ENCODE results near the gene TPST2.

The TPST2 gene

DNA sequence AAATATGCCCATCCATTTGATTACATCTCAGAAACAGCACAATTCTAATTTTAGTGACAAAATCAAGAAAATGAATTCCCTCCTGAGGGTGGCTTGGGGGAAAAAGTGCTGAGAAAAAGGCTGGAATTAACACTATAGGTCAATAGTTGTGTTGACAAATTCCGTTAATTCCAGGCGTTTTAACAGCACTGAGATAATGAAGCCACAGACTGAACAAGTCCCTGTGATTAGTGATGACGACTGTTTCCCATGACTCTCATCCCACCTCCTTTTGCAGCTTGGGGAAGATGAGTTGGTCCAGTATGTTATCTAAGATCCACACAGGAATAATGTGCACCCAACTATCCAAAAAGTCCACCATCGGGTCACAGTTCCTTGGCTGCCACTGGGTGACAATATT, 93.5 kb downstream of the TPST2 start:
- DNase-seq (ENCODE audit: low read depth in 2 of 2) = no peak

DNA sequence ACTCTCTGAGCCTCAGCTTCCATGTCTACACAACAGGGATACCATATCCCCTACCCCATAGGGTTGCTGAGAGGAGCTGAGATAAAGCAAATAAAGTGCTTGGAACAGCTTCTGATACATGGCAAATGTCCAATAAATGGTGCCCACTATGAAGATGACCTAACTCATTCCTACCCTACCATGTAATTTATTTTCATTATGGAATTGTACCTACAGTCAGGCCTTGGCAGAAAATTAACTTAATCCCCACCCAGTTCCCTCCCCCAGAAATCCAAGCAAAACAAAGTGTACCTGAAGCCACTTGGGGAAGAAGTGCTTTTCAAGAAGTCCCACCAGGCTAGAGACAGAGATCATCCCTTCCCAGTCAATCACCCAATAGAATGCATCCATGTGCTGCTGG, 95.4 kb downstream of the TPST2 start:
- no peak for DNase-seq (ENCODE audit: low read depth in 2 of 2)

DNA sequence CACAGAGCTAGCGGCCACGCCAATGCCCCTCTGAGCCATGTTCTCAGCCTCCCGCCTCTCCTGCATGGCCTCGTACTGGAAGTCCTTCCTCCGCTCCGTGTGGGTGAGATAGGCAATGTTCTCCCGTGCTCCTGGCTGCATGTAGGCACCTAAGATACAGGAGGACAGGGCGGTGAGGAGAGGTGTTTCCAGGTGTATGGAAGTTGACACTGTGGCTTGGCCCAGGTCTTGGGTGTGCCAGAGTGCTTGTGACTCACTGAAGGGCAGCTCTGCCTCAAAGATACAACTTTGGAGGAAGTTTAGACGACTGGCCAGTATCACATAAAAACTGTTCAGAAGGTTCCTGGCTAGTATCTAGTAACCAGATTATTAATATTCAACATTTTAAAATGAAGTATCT, 97.7 kb downstream of the TPST2 start:
- no peak for DNase-seq (ENCODE audit: low read depth in 2 of 2)

DNA sequence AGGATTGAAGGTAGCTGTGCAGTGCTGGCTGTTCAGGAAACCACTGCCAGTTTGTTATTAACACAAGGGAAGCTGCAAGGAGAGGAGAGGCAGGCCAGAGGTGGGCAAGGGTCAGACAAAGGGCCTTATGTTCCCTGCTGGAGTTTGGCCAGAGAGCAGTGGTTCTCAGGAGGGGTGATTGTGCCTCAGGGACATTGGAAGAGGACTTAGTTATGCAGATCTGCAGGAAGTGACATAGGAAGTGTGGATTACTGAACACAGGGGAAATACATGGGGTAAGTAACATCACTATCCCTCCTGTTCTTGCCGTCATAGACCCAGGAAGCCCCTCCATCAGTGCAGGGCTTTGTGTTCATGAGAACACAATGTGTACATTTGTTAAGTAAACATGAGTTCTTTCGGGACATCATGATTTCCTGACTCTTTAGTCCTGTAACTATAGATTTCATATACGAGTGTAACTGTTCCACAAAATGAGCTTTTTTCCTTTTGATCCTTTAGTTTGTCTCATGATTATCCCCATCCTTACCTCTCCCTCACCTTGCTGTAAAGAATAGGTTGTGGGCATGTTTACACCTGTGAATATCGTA, 100.4 kb downstream of the TPST2 start:
- DNase-seq (ENCODE audit: low read depth in 2 of 2) = no peak

DNA sequence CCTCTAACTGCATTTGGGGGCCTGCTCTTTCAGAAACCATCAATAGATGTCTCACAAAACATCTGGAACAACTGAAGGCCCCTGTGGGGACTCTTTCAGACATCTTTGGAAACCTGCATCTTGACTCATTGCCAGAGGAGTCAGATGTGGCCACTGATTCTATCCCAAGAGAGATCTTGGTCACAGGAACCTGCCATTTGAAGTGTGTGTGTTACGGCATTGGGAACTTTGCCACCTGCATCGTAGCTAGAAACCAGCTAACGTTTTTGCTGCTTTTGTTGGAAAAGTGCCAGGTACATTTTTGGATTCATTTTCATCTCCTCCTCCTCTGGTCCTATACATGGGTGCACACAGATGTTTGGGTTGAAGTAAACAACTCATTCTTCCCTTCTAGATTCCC, 101.9 kb downstream of the TPST2 start:
- no peak for DNase-seq (ENCODE audit: low read depth in 2 of 2)

DNA sequence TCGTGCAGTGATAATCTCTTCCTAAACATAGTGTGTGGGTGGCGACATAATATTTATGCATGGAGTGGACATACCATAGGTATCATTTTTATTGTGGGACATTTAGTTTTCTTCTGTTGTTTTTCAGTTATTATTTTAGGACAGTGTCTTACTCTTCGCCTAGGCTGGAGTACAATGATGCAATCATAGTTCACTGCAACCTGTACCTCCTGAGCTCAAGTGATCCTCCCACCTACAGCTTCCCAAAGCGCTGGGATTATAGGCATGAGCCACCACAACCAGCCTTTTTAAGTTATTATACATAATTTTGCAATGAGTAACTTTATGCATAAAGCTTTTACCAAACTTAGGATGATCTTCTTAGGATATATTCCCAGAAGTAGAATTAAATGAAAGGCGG, 103.5 kb downstream of the TPST2 start:
- no peak for DNase-seq (ENCODE audit: low read depth in 2 of 2)

DNA sequence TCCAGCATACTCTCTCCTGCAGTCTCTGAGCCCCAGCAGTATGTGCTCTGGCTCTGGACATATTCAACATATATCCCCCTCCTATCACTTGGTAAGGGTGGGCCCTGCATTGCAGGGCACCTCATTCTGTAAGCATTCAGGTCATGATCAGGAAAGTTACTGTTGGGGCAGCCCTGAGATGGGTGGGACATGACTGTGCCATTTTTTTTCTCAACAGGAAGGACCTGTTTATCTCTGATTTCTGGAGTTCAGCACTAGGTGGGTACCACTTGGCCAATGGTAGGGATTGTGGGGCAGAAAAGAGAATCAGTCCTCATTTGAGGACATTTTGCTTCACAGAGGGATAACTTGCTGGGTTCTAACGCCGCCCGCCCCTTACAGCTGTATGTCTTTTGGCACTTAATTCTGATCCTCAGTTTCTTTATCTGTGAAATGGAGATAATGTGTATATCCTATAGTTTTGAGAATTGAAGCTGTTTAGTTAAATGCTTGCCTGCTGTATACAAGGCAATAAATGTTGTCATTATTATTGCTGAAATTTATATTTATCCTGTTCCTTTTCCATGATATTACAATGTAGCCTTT, 104.0 kb downstream of the TPST2 start:
- DNase-seq (ENCODE audit: low read depth in 2 of 2) = no peak

DNA sequence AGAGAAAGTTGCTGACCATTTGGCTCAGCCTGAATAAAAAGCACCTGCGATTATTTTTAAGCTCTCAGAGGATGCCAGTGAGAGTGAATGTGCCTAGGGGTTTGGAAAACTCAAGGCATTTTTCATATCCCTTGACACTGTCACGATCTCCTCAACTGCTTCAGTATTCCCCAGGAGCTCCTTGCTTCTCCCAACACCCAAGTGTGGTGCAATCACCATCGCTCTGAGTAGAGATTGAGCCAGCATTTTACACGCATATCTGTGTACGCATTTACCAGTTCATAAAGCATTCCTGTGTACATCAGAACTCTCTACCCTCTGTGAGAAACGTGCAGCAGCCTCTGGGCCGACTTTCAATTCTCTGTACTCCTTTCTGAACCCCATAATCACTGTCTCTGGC, 104.9 kb downstream of the TPST2 start:
- DNase-seq (ENCODE audit: low read depth in 2 of 2) = no peak

DNA sequence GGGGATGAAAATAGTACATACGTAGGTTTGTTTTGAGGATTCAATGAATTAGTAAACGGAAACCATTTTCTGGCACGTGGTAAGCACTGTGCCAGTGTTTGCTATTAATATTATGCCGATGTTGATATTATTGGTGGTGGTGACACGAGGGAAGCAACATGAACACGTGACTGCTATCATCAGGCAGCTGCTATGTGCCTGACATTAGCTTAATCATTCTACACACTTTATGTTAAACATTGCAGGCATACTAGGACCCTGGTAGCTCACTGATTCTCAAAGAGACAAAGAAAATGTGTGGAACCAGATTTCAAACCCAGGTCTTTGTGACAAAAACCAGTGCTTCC, 105.6 kb downstream of the TPST2 start:
- no peak for DNase-seq (ENCODE audit: low read depth in 2 of 2)

DNA sequence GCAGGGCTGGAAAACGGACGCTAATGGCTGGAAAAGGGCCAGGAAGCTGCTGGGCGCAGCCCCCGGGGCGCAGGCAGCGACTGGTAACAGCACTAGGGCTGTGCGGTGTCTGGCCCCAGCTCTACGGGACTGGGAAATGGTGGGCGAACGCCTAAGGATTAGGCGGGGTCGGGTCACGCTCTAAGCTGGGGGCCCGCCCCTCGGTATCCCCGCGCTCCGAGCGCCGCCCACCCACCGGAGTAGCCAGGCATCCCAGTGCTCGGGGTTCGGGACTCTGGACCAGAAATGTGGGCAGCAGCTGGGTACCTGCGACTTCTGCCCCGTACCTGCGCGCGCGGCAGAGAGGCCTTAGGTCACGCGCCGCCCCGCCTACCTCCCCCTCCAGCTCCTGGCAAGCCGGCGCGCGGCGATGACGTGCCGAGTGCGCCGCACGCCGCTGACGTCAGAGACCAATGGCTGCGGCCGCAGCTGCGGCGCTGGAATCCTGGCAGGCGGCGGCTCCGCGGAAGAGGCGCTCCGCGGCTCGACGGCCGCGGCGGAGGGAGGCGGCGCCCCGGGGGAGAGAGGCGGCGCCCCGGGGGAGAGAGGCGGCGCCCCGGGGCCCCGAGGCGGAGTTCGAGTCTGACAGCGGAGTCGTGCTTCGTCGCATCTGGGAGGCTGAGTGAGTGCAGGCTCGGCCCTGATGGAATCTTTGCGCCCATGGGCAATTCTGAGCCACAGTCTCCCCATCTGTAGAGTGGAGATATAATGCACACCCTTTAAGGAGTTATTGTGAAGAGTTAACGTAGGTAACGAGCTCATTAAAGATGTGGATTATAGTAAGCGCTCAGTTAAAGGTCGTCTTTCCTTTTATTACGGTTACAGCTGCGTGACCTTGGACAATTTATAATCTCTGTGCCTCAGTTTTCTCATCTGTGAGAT, 106.2 kb downstream of the TPST2 start, which contains the start of the genes HPS4 and SRRD:
Gene HPS4, minus strand, starts transcription at position 345 of the 921 bp plus-strand sequence. CDS start 2,021 bp downstream, outside the sequence.
Gene SRRD, plus strand, starts transcription at position 439 of the 921 bp plus-strand sequence. Its CDS starts 14 bp downstream, at position 453.
- peak; percentile 81 to 87 for DNase-seq (ENCODE audit: low read depth in 2 of 2)

DNA sequence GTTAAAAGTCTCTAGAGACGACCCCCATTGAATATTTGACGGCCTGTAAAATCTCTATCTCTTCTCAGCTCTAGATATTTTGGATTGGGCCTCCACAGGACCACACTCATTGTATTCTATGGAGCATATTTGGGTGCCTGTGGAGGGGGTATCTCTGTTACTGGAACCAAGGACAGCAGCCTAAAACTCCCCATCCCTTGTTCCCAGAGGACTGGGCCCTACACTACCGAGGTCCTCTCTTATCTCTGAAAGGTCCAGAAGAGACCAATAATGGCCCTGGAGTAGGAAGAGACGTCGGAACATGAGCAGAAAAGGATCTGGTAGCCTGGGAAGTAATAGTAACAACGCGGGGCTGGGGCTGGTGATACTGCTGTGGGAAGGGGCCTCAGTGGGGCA, 106.9 kb downstream of the TPST2 start:
- DNase-seq (ENCODE audit: low read depth in 2 of 2) = no peak

DNA sequence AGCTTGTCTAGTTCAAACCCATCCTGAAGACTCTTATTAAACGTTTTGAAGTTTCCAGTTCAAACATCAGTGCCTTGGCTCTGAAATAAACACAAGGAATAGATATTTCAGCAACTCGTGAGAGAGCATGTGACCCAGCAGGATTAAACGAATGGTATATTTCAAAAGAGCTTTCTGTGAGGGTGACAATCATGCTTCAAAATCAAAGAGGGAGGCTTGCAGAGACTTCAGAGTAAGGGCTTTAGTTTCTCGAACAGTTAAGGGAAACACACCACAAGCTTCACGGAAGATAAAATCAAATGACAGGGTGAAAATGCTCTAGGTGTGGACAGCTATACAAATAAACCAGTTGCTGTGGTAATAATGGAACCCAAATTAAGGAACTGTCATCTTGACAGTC, 107.8 kb downstream of the TPST2 start:
- no peak for DNase-seq (ENCODE audit: low read depth in 2 of 2)

DNA sequence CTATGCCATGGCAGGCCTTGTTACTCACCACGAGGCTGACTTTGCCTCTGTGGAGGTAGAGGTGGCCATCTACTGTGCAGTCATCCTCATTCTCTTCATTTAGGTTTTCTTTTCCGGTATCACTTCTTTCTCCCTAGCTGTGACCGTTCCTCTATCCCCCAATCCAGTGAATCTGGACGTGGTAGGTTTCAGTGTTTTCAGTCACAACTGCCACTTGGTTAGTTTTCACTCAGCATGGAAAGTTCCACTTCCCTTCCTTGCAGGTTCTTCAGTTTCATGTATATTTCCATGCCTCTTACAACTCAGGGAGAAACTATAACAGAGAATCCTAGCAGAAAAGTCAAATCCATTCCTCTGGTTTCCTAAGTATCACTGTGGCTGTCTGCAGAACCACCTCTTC, 108.2 kb downstream of the TPST2 start:
- no peak for DNase-seq (ENCODE audit: low read depth in 2 of 2)

DNA sequence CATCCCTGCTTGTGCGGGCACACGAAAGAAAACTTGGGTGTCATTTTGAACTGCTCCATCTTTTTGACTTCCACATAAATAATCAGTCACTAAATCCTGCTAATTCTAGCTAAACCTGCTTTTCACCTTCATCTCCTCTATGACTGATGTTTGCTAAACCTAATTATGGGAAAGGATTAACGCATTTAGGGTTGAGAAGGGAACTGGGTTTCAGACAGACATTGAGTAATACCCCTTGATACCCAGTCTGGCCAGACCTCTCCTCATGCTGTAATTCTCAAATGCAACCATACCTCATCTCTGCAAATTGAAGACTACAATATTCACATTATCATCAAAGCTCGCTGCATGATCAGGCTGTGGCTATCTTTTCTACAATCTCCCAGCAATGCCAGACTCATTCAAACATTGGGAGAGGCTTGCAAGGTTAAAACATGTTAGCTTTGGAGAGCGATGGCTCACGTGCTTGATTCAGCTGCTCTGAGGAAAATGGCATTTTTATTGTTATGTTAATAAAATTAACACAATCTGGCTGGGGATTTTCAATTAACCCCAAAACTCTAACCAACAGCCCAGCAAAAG, 108.7 kb downstream of the TPST2 start:
- DNase-seq (ENCODE audit: low read depth in 2 of 2) = no peak

DNA sequence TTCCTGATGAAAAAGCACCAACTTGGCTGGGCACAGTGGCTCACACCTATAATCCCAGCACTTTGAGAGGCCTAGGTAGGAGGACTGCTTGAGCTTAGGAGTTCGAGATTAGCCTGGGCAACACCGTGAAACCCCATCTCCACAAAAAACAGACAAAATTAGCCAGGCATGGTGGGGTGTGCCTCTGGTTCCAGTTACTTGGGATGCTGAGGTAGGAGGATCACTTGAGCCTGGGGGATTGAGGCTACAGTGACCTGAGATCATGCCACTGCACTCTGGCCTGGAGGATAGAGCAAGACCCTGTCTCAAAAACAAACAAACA, 109.4 kb downstream of the TPST2 start:
- DNase-seq (ENCODE audit: low read depth in 2 of 2) = no peak

DNA sequence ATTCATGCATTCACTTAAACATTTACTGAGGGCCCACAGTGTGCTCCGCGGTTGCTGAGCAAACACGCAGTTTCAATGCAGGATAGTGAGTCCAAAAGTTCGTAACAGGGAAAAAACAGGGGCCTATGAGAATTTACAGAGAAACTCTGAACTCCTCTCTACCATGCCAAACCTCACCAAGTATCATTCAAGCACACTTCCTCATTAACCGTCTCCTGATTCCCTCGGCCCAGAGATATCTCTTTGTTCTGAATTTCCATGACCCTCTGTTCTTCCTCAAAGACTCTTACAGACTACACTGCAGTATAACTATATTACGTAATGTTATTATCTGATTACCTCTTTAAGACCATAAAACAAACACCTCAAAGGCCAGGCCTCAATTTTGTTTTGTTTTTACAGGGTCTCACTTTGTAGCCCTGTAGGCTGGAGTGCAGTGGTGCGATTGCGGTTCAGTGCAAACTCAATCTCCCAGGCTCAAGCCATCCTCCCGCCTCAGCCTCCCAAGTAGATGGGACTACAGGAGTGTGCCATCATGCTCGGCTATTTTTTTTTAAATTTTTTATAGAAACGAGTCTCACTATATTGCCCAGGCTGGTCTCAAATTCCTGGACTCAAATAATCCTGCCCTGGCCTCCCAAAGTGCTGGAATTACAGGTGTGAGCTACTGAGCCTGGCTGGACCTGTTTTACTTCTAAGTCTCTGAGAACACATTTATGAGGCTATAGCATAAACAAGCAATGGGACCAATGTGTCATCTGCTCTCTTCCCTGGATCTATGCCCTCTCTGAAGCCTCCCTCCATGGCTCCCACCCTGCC, 109.9 kb downstream of the TPST2 start:
- no peak for DNase-seq (ENCODE audit: low read depth in 2 of 2)

DNA sequence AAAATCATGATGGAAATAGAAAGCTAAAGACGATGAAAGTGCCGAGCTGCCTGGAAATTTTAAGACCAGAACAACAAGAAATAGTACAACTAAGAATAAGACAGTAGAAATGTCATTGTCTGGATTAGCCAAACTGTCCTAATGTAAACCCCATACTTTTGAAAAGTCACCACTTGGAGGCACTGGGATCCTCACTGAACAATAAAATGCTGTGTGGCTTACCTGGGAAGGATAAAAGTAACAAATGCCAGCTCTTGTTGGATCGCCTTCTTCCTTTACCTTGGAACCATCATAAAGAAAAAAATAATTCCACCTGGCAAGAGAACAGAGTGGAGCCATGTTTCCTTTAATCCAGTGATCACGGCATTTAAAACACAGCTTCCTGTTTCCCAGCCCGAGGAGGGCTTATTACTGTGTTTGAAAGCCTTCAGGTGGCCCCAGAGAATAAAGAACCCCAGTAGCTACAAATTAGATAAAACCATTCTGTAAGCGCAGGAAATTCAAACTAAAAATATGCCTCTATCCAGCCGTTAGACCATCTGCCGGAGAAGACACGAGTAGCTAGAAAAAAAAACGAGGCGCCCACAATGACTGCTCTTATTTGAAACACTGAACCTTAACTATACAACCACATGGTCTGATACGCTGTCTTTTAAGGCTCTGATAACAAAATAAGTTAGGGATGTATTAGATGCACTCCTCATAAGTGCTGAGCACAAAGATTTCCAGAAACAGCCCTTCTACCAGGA, 110.7 kb downstream of the TPST2 start:
- no peak for DNase-seq (ENCODE audit: low read depth in 2 of 2)

DNA sequence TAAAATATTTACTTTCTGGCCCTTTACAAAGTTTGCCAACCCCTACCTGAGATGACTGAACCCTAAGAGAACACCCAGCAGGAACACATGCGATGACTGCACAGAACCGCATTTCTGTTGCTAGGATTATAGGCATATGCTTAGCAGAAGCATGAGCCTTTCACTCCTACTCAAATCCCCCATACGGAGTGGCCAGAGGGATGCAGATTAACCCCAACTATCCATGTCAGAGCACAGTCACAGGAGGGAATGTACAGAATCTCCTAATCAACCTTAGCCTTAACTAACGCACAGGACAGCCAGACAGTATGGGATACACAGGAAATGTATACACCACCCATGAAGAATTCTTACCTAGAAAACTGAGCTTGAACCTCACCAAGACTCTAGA, 112.6 kb downstream of the TPST2 start:
- no peak for DNase-seq (ENCODE audit: low read depth in 2 of 2)

DNA sequence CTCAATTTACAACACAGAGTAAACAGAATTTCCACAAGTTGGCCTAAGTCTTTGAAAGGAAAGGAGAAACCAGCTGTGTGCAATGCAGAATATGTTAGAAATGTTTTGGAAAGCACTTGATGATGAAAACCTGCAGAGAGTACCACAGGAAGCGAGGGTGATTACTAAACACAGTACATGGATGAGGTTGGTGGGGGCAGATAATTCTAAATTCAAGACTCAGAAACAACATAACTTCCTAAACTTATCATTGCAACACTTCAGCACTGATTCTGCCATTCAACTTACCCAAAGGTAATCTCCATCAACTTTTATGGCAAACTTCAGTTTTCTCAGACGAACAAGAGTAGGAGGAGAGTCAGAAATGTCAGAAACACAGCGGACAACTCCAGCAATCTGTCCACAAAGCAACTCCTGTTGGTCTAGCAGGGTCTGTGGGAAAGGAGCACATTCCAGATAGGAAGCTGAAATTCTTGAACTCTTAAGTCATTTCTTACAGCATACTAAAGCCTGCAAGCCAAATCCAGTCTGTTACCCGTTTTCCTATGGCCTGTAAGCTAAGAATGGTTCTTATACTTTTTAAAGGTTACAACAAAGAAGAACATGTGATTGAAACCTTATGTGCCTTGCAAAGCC, 113.1 kb downstream of the TPST2 start:
- DNase-seq (ENCODE audit: low read depth in 2 of 2) = no peak

DNA sequence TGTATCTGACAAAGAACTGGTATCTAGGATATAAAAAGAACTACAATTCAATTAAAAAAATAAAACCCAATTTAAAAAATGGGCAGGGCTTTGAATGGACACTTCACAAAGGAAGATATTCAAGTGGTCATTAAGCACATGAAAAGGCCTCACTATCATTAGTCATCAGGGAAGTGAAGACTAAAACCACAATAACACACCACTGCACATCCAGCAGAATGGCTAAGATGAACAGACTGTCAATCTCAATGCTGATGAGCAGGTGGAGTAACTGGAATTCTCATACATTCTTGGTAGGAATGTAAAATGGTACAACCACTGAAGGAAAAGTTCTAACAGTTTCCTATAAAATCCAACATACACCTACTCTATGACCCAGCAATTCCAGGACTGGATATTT, 115.2 kb downstream of the TPST2 start:
- no peak for DNase-seq (ENCODE audit: low read depth in 2 of 2)

All from stimulated activated CD8-positive, alpha-beta memory T cell treated with anti-CD3 and anti-CD28 coated beads, Interleukin-15, amount 100 ng/mL, for 4 hours (primary cell).